SW480 (cell line): ENCODE measurements around the gene STIP1.
"Not testable (repeated sequence)": the region's sequence is repeated elsewhere in the genome, so short reads cannot be mapped to it uniquely, and the experiment has no call there.

Experiments used
- DNase-seq: peaks from one replicate; pipeline ENCODE4 v3.0.0-alpha.2; 2016; ENCODE audit warnings: low spot score

The STIP1 gene

GRCh38 chr11:64238076-64238475 lies 52.1 kb downstream of the STIP1 start:
- DNase-seq, result no peak

- DNase-seq, result no peak
Observed at GRCh38 chr11:64238999-64239398, 53.0 kb downstream of the STIP1 start.

- peak; percentile 55 for DNase-seq
Observed at GRCh38 chr11:64239662-64240434, 53.9 kb downstream of the STIP1 start.

- peak; percentile 95 for DNase-seq
Observed at GRCh38 chr11:64240435-64241240, 54.7 kb downstream of the STIP1 start, which contains the start of gene FKBP2. FKBP2 (plus strand) TSS chr11:64241095; CDS start chr11:64242388, 1,293 bp downstream.

GRCh38 chr11:64241241-64241490 lies 55.2 kb downstream of the STIP1 start:
- DNase-seq, result peak; percentile 98

GRCh38 chr11:64241491-64242374 lies 55.8 kb downstream of the STIP1 start:
- peak; percentile 72 for DNase-seq

GRCh38 chr11:64243236-64243854 lies 57.4 kb downstream of the STIP1 start:
- no peak for DNase-seq

GRCh38 chr11:64244107-64244506 lies 58.1 kb downstream of the STIP1 start:
- no peak for DNase-seq

GRCh38 chr11:64244966-64245365 lies 59.0 kb downstream of the STIP1 start:
- no peak for DNase-seq

GRCh38 chr11:64245401-64245796 lies 59.4 kb downstream of the STIP1 start:
- no peak for DNase-seq

GRCh38 chr11:64245797-64246620 lies 60.0 kb downstream of the STIP1 start:
- peak; percentile 89 for DNase-seq

GRCh38 chr11:64246621-64246870 lies 60.6 kb downstream of the STIP1 start:
- not testable (repeated sequence) for DNase-seq

- peak; percentile 91 for DNase-seq
Observed at GRCh38 chr11:64246871-64247728, 61.1 kb downstream of the STIP1 start, which contains the start of gene PPP1R14B. PPP1R14B (minus strand) TSS chr11:64246943; CDS start chr11:64246673, 270 bp downstream.

- DNase-seq, result no peak
Observed at GRCh38 chr11:64247729-64248531, 62.0 kb downstream of the STIP1 start.

- DNase-seq, result no peak
Observed at GRCh38 chr11:64248578-64248977, 62.6 kb downstream of the STIP1 start.

GRCh38 chr11:64249038-64249437 lies 63.1 kb downstream of the STIP1 start:
- no peak for DNase-seq

GRCh38 chr11:64249563-64250414 lies 63.8 kb downstream of the STIP1 start:
- no peak for DNase-seq

- no peak for DNase-seq
Observed at GRCh38 chr11:64250415-64251015, 64.5 kb downstream of the STIP1 start.
